Muscle layer of duodenum (tissue), 2 donors: ENCODE results near the gene SNHG17.
"Not testable (repeated sequence)": the region's sequence is repeated elsewhere in the genome, so short reads cannot be mapped to it uniquely, and the experiment has no call there.

ENCODE experiments used
- H3K27ac ChIP-seq: one replicate; pipeline ENCODE4 v1.7.0; 2013; ENCODE audit warnings: mild to moderate bottlenecking, low read length
- H3K27me3 ChIP-seq: one replicate; pipeline ENCODE4 v1.7.0; 2013; ENCODE audit warnings: low read depth, mild to moderate bottlenecking, control low read depth, low read length
- H3K36me3 ChIP-seq, 2 donors: one replicate each; pipeline ENCODE4 v1.7.0; 2013; ENCODE audit warnings: low read length in 2 of 2, control low read depth in 1 of 2, mild to moderate bottlenecking in 1 of 2; ENCODE audit not compliant: insufficient read depth in 2 of 2, control insufficient read depth in 1 of 2
- H3K4me1 ChIP-seq, 2 donors: one replicate each; pipeline ENCODE4 v1.7.0; 2013; ENCODE audit warnings: low read length in 2 of 2, mild to moderate bottlenecking in 2 of 2, control low read depth in 1 of 2, moderate library complexity in 1 of 2; ENCODE audit not compliant: insufficient read depth in 2 of 2, control insufficient read depth in 1 of 2
- H3K4me3 ChIP-seq, 2 donors: one replicate each; pipeline ENCODE4 v1.7.0; 2013; ENCODE audit warnings: low read length in 2 of 2, low read depth in 1 of 2, mild to moderate bottlenecking in 1 of 2
- H3K9me3 ChIP-seq, 2 donors: one replicate each; pipeline ENCODE4 v1.7.0; 2013; ENCODE audit warnings: low read length in 2 of 2, control low read depth in 1 of 2, mild to moderate bottlenecking in 1 of 2; ENCODE audit not compliant: control insufficient read depth in 1 of 2
- donor health status: healthy.

Gene SNHG17

DNA sequence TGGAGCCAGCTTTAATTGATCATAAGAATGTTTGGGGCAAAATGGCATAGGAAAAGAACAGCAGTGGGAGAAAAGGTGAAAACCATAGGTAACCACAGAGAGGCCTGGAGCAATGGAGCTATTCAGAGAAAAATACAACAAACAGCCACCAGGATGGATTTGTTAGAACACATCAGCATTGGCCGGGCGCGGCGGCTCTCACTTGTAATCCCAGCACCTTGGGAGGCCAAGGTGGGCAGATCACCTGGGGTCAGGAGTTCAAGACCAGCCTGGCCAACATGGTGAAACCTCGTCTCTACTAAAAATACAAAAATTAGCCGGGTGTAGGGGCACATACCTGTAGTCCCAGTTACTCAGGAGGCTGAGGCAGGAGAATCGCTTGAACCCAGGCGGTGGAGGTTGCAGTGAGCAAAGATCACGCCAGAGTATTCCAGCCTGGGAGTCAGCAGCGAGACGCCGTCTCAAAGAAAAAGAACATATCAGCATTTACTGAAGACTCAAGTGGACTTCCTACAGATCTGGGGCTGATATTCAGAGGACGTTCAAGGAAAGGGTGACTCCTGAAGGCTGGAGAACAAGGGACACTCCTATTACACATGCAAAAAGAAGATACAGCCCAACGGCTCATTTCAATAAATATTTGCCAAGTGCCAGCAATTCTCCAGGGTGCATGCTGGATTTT lies 20.2 kb downstream of the SNHG17 start:
- Histone ChIP-seq H3K36me3 (peaks cover 5 to 31% of the 10 kb centered on the region in 2 donors), H3K9me3 (no peaks in the 10 kb centered on the region), H3K27me3 (no peaks in the 10 kb centered on the region), H3K4me3 (no peak overlapping the region), H3K4me1 (peaks cover 0 to 7% of the 10 kb centered on the region in 2 donors), H3K27ac (no peak overlapping the region)

DNA sequence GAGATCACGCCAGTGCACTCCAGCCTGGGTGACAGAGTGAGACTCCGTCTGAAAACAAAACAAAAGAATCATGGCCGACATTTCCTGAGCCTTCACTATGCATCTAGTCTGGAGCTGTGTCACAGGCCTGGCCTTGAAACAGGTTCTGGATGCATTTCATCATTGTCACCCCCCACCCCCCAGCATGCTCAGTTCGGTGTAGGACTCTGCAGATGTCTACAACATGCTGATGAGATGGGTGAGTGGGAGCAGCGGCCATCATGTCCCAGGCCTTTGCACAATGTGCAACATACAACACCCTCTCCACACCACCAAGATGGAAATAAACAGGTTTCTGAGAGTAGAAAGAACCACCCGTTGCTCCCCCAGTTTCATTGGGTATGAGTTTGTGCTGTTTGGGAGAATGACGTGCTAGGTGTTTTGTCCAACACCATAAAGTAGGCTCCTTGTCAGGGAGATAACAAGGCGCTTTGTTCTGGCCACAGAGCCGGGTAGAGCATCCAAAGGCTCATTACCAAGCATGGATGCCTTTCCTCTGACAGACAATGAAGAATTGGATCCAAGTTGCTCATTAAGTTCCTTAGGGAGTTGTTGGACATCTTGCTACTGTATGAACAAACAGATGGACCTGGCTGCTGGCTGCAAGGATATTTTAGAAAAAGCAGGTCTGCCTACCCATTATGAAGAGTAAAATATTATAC lies 22.1 kb downstream of the SNHG17 start:
- H3K27ac ChIP-seq: no peak overlapping the region
- H3K4me3 ChIP-seq: no peak overlapping the region
- no peaks in the 10 kb centered on the region for H3K27me3 ChIP-seq
- no peaks in the 10 kb centered on the region for H3K4me1 ChIP-seq
- H3K9me3 ChIP-seq: no peaks in the 10 kb centered on the region
- peaks cover 0 to 13% of the 10 kb centered on the region in 2 donors for H3K36me3 ChIP-seq

- H3K4me1 ChIP-seq, H3K9me3 ChIP-seq, H3K27me3 ChIP-seq, H3K27ac ChIP-seq, H3K36me3 ChIP-seq, H3K4me3 ChIP-seq: not testable (repeated sequence)
Observed at GRCh38 chr20:38407822-38408221, 27.3 kb downstream of the SNHG17 start.

DNA sequence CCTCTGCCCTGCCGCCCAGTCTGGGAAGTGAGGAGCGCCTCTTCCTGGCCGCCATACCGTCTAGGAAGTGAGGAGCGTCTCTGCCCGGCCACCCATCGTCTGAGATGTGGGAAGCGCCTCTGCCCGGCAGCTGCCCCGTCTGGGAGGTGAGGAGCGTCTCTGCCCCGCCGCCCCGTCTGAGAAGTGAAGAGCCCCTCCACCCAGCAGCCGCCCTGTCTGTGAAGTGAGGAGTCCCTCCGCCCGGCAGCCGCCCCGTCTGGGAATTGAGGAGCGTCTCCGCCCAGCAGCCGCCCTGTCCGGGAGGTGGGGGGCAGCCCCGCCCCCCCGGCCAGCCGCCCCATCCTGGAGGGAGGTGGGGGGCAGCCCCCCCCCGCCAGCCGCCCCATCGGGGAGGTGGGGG lies 27.8 kb downstream of the SNHG17 start:
- no peaks in the 10 kb centered on the region for H3K4me1 ChIP-seq

GRCh38 chr20:38406476-38406875 lies 28.7 kb downstream of the SNHG17 start:
- H3K4me1 ChIP-seq: no peaks in the 10 kb centered on the region
- no peaks in the 10 kb centered on the region for H3K9me3 ChIP-seq
- H3K36me3 ChIP-seq: no peaks in the 10 kb centered on the region
- H3K4me3 ChIP-seq: no peak overlapping the region
- no peaks in the 10 kb centered on the region for H3K27me3 ChIP-seq
- no peak overlapping the region for H3K27ac ChIP-seq

More for the DNA sequence above, 27.8 kb downstream of the SNHG17 start:
- H3K36me3 ChIP-seq: no peaks in the 10 kb centered on the region
- H3K9me3 ChIP-seq: no peaks in the 10 kb centered on the region
- no peaks in the 10 kb centered on the region for H3K27me3 ChIP-seq
- H3K4me3 ChIP-seq: no peak overlapping the region
- no peak overlapping the region for H3K27ac ChIP-seq

DNA sequence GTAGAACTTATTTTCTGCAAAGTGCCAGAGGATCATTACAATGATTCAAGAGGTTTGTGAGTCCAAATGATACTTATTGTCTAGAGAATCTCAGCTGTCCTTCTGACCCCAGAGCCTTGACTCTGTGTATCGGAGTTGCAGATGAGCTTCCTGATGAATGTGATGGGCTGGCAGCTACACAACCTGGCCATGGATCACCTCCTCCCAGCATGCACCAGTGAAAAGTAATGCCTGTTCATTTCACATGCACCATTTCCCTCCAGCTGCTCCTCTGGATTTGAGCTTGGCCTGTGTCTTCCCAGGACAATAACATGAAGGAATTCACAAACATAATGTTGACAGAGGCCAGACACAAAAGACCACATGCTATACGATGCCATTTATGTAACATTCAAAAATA lies 30.0 kb downstream of the SNHG17 start:
- Histone ChIP-seq H3K4me1 (no peaks in the 10 kb centered on the region), H3K4me3 (no peak overlapping the region), H3K9me3 (no peaks in the 10 kb centered on the region), H3K36me3 (no peaks in the 10 kb centered on the region), H3K27me3 (no peaks in the 10 kb centered on the region), H3K27ac (no peak overlapping the region)

GRCh38 chr20:38404016-38404415 lies 31.1 kb downstream of the SNHG17 start:
- Histone ChIP-seq H3K9me3 (no peaks in the 10 kb centered on the region), H3K4me1 (no peaks in the 10 kb centered on the region)

DNA sequence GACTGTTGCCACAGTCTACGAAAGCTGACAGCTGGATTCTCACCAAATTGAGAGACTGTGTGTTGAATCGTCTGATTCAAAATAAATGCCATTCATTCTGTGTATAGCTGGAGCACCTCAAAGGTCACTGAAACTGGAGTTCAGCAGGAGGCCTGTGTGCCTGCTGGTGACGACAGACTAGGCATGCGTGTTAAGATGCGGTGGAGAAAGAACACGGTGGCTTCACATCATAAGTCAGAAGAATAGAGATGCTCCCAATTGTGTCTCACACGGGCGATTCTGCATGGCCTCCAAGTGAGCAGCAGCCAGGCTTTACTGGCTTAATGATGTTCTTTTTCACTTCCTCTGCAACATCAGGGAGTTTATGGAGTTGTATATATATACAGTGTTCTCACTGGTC lies 32.3 kb downstream of the SNHG17 start:
- no peaks in the 10 kb centered on the region for H3K4me1 ChIP-seq
- H3K4me3 ChIP-seq: no peak overlapping the region

More at GRCh38 chr20:38404016-38404415, 31.1 kb downstream of the SNHG17 start:
- no peaks in the 10 kb centered on the region for H3K36me3 ChIP-seq
- H3K4me3 ChIP-seq: no peak overlapping the region
- H3K27ac ChIP-seq: no peak overlapping the region
- no peaks in the 10 kb centered on the region for H3K27me3 ChIP-seq

DNA sequence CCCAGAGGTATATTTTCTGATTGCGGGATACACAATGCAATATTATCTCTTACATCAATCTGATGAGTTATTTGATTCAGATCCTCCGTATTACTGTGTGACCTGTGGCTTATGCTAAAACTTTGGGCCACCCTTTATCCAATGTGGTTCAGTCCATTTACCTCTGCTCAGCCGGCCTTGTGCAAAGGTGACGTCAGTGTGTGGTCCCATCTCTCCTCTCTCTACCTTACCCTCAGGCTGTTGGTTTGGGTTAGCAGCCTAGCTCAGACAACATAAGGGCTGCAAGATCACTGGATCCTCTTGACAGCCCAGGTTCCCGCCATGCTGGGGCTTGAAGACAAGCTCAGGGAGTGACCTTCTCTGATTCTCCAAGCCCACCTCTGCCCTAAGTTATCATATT lies 33.0 kb downstream of the SNHG17 start:
- no peak overlapping the region for H3K4me3 ChIP-seq

More for the DNA sequence above, 32.3 kb downstream of the SNHG17 start:
- Histone ChIP-seq H3K27ac (no peak overlapping the region), H3K9me3 (no peaks in the 10 kb centered on the region), H3K27me3 (no peaks in the 10 kb centered on the region), H3K36me3 (no peaks in the 10 kb centered on the region)

DNA sequence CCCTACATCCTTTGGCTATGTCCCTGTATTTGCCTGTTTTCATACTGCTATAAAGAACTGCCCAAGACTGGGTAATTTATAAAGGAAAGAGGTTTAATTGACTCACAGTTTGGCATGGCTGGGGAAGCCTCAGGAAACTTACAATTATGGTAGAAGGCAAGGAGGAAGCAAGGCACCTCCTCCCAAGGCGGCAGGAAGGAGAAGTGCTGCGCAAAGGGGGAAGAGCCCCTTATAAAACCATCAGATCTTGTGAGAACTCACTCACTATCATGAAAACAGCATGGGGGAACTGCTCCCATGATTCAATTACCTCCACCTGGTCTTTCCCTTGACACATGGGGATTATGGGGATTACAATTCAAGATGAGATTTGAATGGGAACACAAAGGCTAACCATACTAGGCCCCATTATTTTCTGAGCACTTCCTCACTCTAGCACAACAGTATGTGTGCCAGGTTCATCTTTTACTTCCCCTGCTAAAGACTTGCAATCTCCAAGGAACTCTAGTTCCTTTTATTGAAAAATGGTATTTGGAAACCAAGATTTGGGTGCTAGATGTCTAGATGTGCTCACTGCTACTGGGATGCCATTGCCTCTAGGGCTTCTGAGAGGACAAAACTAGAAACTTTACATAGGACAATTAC lies 39.3 kb downstream of the SNHG17 start:
- H3K27ac ChIP-seq, H3K9me3 ChIP-seq, H3K27me3 ChIP-seq, H3K4me1 ChIP-seq, H3K4me3 ChIP-seq, H3K36me3 ChIP-seq: not testable (repeated sequence)

More for the DNA sequence above, 33.0 kb downstream of the SNHG17 start:
- Histone ChIP-seq H3K27me3 (no peaks in the 10 kb centered on the region), H3K36me3 (no peaks in the 10 kb centered on the region), H3K4me1 (no peaks in the 10 kb centered on the region), H3K9me3 (no peaks in the 10 kb centered on the region), H3K27ac (no peak overlapping the region)

- Histone ChIP-seq H3K36me3 (no peaks in the 10 kb centered on the region), H3K9me3 (no peaks in the 10 kb centered on the region), H3K4me3 (no peak overlapping the region), H3K27me3 (no peaks in the 10 kb centered on the region), H3K4me1 (peaks cover 0 to 5% of the 10 kb centered on the region in 2 donors), H3K27ac (no peak overlapping the region)
Observed at GRCh38 chr20:38395165-38395564, 40.0 kb downstream of the SNHG17 start.
